Activated naive CD8-positive, alpha-beta T cell treated with anti-CD3 and anti-CD28 coated beads, Interleukin-2, amount 50 U/mL, for 24 hours (primary cell): Measurements from ENCODE around the gene TMEM115.

Experiments used
- ATAC-seq: fragments of 150-1000 bp; cut with Tn5 transposase; one replicate; pipeline ENCODE4 v1.10.0; 2021
- DNase-seq: peaks from one replicate; pipeline ENCODE4 v3.0.0; 2021
- H3K27ac Mint-ChIP-seq: one replicate; pipeline ENCODE4 v1.8.0; 2021; ENCODE audit warnings: mild to moderate bottlenecking, mixed read lengths
- H3K27me3 Mint-ChIP-seq: one replicate; pipeline ENCODE4 v1.8.0; 2021; ENCODE audit warnings: mixed read lengths
- H3K36me3 Mint-ChIP-seq: one replicate; pipeline ENCODE4 v1.8.0; 2021; ENCODE audit warnings: low read depth, mixed read lengths
- H3K4me1 Mint-ChIP-seq: one replicate; pipeline ENCODE4 v1.8.0; 2021; ENCODE audit warnings: mixed read lengths
- H3K4me3 Mint-ChIP-seq: one replicate; pipeline ENCODE4 v1.8.0; 2021; ENCODE audit warnings: mild to moderate bottlenecking, moderate library complexity, mixed read lengths
- H3K9me3 Mint-ChIP-seq: one replicate; pipeline ENCODE4 v1.8.0; 2021; ENCODE audit warnings: mixed read lengths

The TMEM115 gene

DNA sequence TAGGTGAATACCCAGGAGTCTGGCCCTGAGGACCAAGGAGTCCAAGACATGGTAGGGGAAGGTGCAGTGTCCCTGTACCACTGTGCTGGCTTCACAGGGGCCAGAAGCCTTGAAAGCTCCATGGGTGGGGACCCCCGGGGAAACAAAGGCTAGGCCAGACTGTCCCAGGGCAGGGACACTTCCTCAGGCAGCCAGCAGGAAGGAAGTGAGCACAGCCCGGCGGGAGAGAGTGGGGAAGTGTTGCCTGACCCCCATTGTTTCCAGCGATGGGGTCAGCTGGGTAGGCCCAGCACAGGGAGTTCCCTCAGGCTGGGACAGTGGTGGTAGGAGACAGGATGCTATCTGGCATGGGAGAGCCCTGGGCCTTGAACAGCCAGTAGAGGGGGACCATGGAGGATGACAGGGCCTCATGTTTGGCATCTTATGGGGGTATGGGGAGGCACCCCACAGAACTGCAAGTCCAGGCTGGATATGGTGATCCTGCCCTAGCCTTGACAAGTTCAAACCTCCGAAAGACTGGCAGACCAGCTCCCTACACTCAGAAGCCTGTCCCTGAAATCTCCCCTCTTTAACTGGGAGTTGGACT lies 35.6 kb downstream of the TMEM115 start:
- ATAC-seq (no peak), DNase-seq (no peak)
- no peak overlapping the region for H3K27ac Mint-ChIP-seq

DNA sequence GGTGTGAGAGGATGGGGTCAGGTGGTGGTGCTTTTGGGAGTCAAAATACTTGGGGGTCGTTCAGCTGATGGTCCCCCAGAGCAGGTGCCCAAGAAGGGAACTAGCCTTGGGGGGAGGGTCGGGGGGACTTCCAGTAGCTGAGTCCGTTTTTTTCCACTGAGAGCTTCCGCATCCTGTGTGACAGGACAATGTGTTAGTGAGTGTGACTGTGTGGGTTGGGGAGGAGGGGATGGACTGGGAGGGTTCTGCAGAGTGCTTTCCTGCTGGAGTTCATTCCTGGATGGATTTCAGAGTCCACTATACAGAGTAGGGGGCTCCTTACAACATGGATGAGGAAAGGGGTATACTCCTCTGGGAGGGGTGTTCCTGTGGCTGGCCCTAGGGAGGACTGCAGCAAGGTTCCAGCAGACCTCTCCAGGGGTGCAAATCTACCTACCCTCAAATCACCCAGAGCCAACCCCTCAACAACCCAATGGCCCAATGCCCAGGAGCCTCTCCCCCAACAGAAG lies 36.2 kb downstream of the TMEM115 start:
- peaks cover 33% of the 10 kb centered on the region for H3K4me1 Mint-ChIP-seq
- no peak for ATAC-seq
- DNase-seq, result no peak

More for the DNA sequence above, 35.6 kb downstream of the TMEM115 start:
- H3K4me1 Mint-ChIP-seq, result peaks cover 34% of the 10 kb centered on the region
- no peaks in the 10 kb centered on the region for H3K9me3 Mint-ChIP-seq
- no peaks in the 10 kb centered on the region for H3K36me3 Mint-ChIP-seq
- H3K4me3 Mint-ChIP-seq, result no peak overlapping the region
- H3K27me3 Mint-ChIP-seq, result no peaks in the 10 kb centered on the region

DNA sequence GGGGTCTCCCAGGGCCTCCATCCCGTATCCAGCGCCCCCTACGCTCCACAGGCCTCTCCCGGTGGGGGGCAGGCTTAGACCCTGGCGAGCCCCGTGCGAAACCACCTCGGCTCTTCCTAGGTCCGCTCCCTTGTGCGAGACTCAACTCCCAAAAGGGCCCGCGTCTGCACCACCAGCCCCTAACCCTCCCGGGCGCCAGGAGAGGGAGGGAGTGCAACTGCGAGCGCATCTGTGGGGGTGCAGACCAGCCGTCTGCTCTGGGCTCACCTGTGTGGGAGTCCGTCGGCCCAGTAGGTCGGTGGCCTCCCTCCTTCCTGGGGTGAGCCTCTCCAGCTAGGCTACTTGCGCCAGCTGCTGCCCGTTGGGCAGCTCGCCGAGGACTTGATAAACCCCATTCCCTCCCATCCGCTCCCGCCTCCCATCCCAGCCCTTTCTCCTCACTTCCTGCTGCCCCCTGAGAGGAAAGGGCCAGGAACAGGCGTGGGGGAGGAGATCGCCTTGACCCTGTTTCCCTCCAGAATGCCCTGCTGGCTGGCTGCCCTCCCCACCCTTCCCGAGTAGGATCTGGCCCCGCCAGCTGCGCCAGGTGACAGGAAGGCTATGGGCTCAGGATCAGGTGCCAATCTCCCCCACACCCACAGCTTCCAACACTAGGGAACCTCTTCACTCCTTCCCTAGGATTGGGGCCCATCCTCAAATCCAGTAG lies 36.8 kb downstream of the TMEM115 start, which contains the start of gene HYAL2:
TSS of gene HYAL2 (minus strand) at position 360 of the 706 bp plus-strand sequence. CDS start 2,256 bp downstream, outside the sequence.
- DNase-seq (peak; percentile 2), ATAC-seq (no peak)
- Mint-ChIP-seq H3K27me3 (no peaks in the 10 kb centered on the region), H3K4me3 (peak within 1 kb of the TSS; percentile 75), H3K27ac (peak within 1 kb of the TSS; percentile 90), H3K4me1 (peaks cover 31% of the 10 kb centered on the region), H3K9me3 (no peaks in the 10 kb centered on the region), H3K36me3 (peaks cover 2% of the 10 kb centered on the region)

More for the DNA sequence above, 36.2 kb downstream of the TMEM115 start:
- peaks cover 2% of the 10 kb centered on the region for H3K36me3 Mint-ChIP-seq
- no peaks in the 10 kb centered on the region for H3K9me3 Mint-ChIP-seq
- no peaks in the 10 kb centered on the region for H3K27me3 Mint-ChIP-seq
- no peak overlapping the region for H3K27ac Mint-ChIP-seq
- H3K4me3 Mint-ChIP-seq, result no peak overlapping the region

DNA sequence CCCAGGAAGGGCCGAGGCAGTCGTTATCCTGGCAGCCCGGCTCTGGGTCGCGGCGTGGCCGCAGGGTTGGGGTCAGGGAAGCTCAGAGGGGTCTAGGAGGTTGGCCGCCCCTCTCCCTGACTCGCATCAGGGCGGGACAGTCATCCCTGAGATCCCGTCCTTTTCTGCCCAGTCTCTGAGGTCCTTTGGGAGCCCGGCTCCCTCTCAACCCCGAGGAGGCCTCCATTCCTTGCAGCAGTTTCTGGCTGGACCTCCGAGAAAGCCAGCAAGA lies 37.3 kb downstream of the TMEM115 start:
- Mint-ChIP-seq H3K4me3 (peak overlapping the region; percentile 75), H3K27me3 (no peaks in the 10 kb centered on the region), H3K9me3 (no peaks in the 10 kb centered on the region), H3K36me3 (peaks cover 2% of the 10 kb centered on the region), H3K27ac (no peak overlapping the region), H3K4me1 (peaks cover 32% of the 10 kb centered on the region)
- DNase-seq, result no peak
- no peak for ATAC-seq

DNA sequence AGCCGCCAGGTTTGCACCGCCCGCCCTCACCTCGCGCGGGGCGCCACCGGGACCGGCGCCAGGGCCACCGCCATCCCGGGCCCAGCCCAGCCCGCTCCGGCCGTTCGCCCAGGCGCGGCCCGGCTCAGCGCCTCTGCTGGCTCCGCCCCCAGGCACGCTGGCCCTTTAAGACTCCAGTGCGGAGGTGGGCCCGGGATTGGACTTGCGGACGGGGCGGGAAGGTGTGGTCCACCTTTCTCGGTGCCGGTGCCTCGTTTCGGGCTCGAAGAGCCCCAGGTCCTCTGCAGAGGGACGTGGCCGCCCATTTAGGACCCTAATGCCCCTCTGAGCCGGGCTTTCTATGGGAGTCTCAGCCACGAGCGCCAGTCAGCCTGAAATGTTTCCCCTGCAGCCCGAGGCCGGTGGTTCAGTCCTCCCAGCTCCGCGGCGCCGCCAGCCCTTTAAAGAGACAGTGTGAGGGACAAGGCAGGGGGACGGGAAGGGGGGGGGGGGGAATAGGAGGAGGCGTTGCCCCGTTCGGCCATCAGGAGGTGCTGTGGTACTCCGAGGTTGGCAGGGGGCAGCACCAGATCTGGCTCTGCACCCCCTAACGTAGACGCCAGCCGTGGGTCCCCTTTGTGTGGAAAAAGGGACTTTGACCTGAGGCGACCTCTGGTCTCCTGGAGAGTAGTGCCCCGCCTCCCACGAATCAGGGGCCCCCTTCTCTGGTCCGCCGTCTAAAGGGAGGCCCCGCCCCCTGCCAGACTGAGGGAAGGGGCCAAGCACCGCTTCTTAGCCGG lies 37.8 kb downstream of the TMEM115 start:
- no peaks in the 10 kb centered on the region for H3K27me3 Mint-ChIP-seq
- H3K36me3 Mint-ChIP-seq, result peaks cover 2% of the 10 kb centered on the region
- H3K9me3 Mint-ChIP-seq, result no peaks in the 10 kb centered on the region
- ATAC-seq (peak; percentile 73), DNase-seq (peak; percentile 83)
- H3K27ac Mint-ChIP-seq, result peak overlapping the region; percentile 90
- H3K4me1 Mint-ChIP-seq, result peaks cover 32% of the 10 kb centered on the region
- peak overlapping the region; percentile 75 for H3K4me3 Mint-ChIP-seq

DNA sequence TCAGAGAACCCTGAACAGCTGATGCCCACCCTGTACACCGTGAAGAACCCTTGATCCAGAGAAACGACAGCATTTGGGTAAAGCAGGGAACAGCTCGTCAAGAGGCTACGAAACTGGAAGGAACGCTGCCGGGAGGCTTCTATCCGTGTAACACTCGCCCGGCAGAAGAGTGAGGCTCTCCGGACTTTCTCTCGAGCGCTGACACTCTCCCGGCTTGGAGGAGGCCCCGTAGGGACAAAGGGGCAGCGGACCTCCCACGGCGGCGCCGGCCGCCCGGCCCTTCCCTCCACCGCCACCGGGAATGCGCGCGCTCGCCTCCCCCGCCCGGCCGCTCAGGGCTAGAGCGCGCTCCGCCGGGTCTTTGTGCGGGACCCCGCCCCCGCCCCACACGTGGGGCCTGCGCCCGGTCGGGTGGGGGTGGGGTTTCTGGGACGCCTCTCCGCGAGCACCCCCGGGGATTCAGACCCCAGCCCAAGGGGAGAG lies 38.4 kb downstream of the TMEM115 start:
- no peaks in the 10 kb centered on the region for H3K27me3 Mint-ChIP-seq
- H3K36me3 Mint-ChIP-seq, result peaks cover 5% of the 10 kb centered on the region
- DNase-seq (peak; percentile 67), ATAC-seq (peak; percentile 48)
- H3K4me1 Mint-ChIP-seq, result peaks cover 32% of the 10 kb centered on the region
- H3K27ac Mint-ChIP-seq, result peak overlapping the region; percentile 73
- H3K9me3 Mint-ChIP-seq, result no peaks in the 10 kb centered on the region
- peak overlapping the region; percentile 87 for H3K4me3 Mint-ChIP-seq

DNA sequence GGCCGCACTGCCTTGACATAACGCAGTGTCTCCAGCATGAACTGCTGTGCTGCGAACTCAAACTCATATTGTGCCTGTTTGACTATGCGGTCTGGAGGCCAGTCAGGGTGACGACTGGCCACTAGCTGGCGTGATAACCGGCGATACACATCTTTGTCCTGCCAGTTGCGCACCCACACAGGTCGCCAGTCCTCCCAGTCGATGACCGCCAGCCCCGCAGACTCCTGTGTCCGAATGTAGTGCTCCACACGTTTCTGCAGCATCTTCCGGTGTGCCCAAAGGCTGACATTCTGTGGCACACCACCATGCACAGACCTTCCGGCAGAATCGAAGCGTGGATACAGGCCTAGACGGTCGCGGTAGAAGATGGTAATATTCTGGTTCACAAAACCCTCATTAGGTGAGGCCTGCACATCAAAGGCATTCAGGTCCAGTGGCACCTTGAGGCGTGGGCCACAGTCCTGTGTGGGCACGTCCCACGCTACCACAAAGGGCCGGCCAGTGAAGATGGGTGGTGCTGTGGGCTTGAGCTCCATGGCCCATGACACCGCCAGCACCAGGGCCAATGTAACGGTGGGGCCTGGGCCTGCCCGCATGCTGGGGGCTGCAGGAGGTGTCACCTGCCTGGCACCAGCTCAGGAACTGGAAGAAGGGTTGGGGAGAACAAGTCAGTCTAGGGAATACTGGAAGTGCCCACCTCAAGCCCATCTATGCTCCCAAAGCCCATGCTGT lies 39.3 kb downstream of the TMEM115 start:
- H3K4me1 Mint-ChIP-seq, result peaks cover 33% of the 10 kb centered on the region
- H3K27ac Mint-ChIP-seq, result no peak overlapping the region
- H3K36me3 Mint-ChIP-seq, result peaks cover 5% of the 10 kb centered on the region
- no peaks in the 10 kb centered on the region for H3K27me3 Mint-ChIP-seq
- no peak for ATAC-seq
- H3K4me3 Mint-ChIP-seq, result peak overlapping the region; percentile 87
- no peak for DNase-seq
- no peaks in the 10 kb centered on the region for H3K9me3 Mint-ChIP-seq

DNA sequence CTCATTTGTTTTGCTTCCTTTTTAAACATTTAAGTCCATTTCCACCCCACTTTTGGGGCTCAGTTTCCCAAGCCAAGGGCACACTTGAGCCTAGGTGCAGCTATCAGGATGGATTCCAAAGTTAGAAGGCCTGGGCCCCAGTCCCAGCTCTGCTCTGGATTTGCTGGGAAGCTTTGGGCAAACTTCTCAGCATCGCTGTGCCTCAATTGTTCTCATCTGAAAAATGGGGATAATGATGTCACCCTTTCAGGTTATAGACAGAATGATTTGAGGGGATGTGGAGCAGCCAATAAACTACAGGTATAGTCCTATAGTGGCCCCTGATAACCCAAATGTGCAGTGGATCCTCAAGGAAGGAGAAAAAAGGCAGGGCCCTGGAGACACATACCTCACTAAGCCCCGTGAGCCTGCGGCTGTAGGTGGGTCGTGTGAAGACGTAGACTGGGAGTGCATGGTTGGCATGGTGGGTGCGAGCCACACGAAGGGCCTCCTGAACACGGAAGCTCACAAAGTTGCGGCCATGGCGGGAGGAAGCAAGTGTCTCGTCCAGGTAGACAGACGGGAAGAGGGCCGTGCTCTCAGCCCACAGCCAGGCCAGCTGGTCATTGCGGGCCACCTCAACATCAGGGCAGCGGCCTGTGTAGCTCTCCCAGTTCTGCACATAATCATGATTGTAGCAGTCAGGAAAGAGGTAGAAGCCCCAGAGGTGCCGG lies 40.0 kb downstream of the TMEM115 start:
- peaks cover 34% of the 10 kb centered on the region for H3K4me1 Mint-ChIP-seq
- H3K9me3 Mint-ChIP-seq, result no peaks in the 10 kb centered on the region
- H3K36me3 Mint-ChIP-seq, result peaks cover 5% of the 10 kb centered on the region
- DNase-seq, result no peak
- no peak overlapping the region for H3K4me3 Mint-ChIP-seq
- no peaks in the 10 kb centered on the region for H3K27me3 Mint-ChIP-seq
- H3K27ac Mint-ChIP-seq, result no peak overlapping the region
- ATAC-seq, result no peak

DNA sequence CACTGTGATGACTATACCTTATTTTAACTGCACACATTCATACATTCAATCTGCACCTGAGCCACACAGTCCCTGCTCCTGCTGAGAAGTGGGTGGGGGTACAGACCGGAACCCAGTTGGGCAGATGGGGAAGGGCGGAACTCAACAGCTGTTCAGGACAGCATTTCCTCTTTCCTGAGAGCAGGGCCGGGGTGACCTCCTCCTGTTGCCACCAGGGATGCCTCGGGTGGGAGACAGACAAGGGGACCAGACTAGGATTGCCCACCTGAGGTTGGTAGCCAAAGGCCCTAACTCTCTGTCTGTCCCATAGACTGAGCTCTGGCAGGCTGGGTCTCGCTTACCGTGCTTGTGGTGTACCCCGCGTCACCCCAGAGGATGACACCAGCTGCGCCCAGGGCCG lies 40.7 kb downstream of the TMEM115 start:
- H3K9me3 Mint-ChIP-seq, result no peaks in the 10 kb centered on the region
- H3K27me3 Mint-ChIP-seq, result no peaks in the 10 kb centered on the region
- DNase-seq (no peak), ATAC-seq (no peak)
- H3K4me3 Mint-ChIP-seq, result no peak overlapping the region
- peaks cover 34% of the 10 kb centered on the region for H3K4me1 Mint-ChIP-seq
- H3K36me3 Mint-ChIP-seq, result peaks cover 5% of the 10 kb centered on the region
- no peak overlapping the region for H3K27ac Mint-ChIP-seq

DNA sequence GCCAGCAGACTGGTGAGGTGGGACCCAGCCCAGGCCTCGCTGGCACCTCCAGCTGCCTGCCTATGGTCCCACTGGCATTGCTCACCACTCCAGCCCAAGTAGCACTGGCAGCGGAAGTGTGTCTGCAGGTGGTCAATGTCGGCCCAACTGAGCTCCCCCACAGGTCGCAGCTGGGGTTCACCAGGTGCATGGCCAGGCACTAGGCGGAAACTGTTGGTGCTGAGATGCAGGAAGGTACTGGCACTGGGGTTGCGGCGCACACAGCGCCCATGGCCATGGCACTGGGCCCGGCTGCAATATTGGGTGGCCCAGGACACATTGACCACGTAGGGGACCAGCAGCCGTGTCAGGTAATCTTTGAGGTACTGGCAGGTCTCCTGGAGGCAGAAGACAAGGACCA lies 41.2 kb downstream of the TMEM115 start:
- Mint-ChIP-seq H3K9me3 (no peaks in the 10 kb centered on the region), H3K27me3 (no peaks in the 10 kb centered on the region), H3K36me3 (peaks cover 5% of the 10 kb centered on the region), H3K27ac (no peak overlapping the region), H3K4me1 (peaks cover 34% of the 10 kb centered on the region), H3K4me3 (no peak overlapping the region)
- no peak for ATAC-seq
- DNase-seq, result no peak

DNA sequence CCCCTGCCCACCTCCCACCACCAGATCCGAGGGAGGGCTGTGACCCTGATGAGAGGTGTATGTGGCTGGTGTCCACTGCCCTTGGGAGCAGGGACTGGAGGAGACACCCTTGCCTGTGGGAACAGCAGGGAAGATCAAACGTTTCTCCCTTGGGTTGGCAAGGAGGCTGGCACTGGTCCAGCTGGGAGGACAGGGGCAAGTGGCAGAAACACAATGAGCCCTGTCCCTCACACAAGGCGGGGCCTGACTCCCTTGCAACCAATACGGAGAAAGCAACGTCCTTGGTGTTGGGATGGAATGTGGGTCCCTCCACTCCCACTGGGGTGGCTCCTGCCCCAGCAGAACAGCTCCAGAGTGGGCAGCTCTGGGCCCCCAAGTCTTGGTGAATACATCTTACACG lies 42.0 kb downstream of the TMEM115 start:
- H3K27ac Mint-ChIP-seq, result no peak overlapping the region
- peaks cover 5% of the 10 kb centered on the region for H3K36me3 Mint-ChIP-seq
- H3K27me3 Mint-ChIP-seq, result no peaks in the 10 kb centered on the region
- no peaks in the 10 kb centered on the region for H3K9me3 Mint-ChIP-seq
- ATAC-seq (no peak), DNase-seq (no peak)
- H3K4me3 Mint-ChIP-seq, result no peak overlapping the region
- H3K4me1 Mint-ChIP-seq, result peaks cover 34% of the 10 kb centered on the region

DNA sequence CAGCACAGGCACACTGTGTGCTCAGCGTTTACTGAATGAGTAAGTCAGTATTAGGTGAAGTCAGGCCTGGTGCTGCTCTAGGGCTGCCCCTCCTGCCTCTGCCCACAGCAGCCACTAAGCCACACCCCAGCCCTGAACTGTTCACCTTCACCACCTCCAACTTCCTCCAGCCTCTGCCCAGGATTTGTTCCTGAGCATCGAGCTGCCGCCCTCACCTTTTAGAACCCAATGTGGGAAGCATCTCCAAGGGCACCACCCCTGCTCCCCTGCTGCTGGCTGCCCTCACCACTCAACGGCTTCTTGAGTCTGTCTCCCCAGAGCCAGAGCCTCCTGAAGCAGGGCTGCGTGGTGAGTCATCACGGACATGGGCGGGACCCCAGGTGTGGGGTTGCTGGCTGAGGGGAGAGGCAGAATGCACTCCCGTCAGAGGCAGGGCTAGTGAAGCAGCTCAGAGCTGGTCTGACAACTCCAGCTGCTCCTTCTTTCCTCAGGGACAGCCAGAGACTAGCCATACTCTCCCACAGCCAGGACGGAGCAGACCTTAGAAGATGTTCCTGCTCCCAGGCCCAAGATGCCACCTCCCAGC lies 42.6 kb downstream of the TMEM115 start:
- DNase-seq (peak; percentile 52), ATAC-seq (peak; percentile 47)
- Mint-ChIP-seq H3K27ac (peak overlapping the region; percentile 47), H3K9me3 (no peaks in the 10 kb centered on the region), H3K4me1 (peaks cover 34% of the 10 kb centered on the region), H3K27me3 (no peaks in the 10 kb centered on the region), H3K36me3 (peaks cover 5% of the 10 kb centered on the region), H3K4me3 (no peak overlapping the region)

DNA sequence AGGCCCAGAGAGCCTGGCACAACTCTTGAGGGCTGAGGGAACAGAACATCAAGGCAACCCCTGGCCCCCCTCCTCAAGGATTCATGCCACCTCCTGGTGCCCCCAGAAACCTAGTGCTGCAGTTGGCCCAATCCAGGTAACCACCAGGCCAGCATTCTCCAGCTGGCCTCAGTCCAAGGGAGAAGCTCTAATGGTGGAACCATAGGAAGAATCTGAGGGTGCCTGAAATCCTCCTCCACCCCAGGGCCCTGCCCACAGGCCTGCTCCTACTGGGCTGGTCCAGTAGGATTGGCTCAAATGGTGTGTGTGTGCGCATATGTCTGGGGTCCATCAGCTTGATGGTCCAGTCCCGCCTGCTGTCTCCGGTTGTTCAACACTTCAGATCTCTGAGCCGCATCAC lies 44.5 kb downstream of the TMEM115 start:
- H3K27me3 Mint-ChIP-seq, result no peaks in the 10 kb centered on the region
- H3K9me3 Mint-ChIP-seq, result no peaks in the 10 kb centered on the region
- ATAC-seq (no peak), DNase-seq (no peak)
- H3K4me3 Mint-ChIP-seq, result no peak overlapping the region
- H3K4me1 Mint-ChIP-seq, result peaks cover 26% of the 10 kb centered on the region
- peaks cover 6% of the 10 kb centered on the region for H3K36me3 Mint-ChIP-seq
- no peak overlapping the region for H3K27ac Mint-ChIP-seq
